GM21825 (cell line): Measurements from ENCODE around the gene PCSK6.

Experiments used
- ATAC-seq: cut with Tn5 transposase; IDR thresholded peaks from one replicate; pipeline ENCODE4 v1.9.1; 2021; ENCODE audit warnings: mild to moderate bottlenecking, moderate library complexity; ENCODE audit not compliant: unreplicated experiment

The PCSK6 gene

DNA sequence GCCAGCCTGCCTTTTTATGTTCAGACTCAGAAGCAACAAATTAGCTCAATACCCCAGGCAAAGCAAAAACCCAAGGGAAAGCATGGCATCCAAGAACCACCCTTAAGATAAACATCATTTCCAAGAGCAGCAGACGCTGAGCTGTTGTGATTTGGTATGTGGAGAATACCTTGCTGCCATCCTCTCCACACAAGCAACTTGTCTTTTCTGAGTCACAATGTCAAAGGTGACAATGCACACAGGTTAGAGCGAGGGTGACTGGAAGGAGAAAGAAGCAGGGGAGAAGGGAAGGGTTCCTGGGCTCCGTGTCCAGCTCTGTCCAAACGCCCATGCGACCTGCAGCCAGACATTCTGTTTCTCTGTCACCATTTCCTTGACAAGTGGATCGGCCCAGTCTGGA lies 6.0 kb downstream of the PCSK6 start:
- ATAC-seq = no peak

DNA sequence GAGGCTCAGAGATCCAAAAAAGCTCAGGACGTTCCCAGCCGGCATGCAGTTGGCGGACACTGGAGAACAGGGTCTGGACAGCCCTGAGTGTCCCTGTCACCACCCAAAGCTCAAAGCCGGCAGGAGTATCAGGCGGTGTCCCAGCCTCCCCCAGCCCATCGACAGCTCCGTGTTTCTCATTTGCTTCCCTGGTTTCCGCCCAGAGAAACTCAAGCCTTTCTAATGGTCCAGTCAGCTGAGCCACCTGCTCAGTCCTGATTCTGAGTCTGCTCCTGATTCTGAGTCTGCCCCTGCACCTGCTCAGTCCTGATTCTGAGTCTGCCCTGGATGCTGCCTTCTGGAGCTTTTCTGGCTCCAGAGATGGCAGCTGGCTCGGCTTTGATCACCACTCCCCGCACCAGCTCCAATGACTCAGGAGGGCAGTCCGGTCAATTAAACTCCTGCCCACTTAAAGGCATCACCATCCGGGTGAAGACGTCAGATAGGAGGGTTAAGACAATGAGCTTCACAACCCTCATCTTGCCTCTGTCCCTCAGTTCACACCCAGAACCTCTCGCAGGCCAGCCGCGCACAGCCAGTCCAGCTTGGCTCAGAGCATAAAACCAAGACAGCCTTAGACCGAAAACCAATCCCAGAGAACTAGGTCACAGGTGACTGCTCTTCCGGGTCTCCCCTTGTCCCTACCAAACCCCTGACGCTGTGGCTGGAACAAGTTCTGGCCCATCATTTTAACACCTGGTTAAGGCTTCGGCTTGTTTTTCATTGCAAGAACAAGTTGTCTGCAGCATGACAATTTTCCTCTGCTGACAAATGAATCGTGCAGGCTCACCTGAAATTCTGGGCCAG lies 6.8 kb downstream of the PCSK6 start:
- no peak for ATAC-seq

DNA sequence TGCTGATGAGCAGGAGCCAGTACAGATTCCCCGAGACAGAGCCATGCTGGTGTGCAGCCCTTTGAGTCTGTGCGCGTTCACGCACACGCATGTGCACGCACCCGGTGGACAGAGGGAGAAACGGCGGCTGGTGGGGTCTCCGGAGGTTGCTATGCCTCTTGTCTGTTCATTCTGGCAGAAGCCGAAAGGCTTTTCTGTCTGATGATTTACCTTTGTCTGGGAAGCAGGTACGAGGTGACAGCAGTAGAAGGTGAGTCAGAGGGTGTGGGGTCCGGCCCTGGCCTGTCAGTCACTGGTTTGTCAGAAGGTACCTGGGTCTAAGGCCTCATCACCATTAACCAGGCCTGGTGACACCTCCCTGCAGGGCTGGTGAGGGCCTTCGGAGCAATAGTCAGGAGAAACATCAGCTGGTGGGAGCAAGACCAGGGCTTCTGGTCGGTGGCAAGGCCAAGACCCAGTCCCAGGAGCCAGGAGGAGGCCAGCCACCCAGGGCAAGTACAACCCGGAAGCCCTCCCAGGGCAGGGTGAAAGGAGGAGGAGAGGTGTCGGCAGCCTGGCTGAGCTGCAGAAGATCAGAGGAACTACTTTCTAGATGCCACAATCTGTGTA lies 7.5 kb downstream of the PCSK6 start:
- ATAC-seq = no peak

GRCh38 chr15:101481381-101481705 lies 8.2 kb downstream of the PCSK6 start:
- ATAC-seq = no peak

DNA sequence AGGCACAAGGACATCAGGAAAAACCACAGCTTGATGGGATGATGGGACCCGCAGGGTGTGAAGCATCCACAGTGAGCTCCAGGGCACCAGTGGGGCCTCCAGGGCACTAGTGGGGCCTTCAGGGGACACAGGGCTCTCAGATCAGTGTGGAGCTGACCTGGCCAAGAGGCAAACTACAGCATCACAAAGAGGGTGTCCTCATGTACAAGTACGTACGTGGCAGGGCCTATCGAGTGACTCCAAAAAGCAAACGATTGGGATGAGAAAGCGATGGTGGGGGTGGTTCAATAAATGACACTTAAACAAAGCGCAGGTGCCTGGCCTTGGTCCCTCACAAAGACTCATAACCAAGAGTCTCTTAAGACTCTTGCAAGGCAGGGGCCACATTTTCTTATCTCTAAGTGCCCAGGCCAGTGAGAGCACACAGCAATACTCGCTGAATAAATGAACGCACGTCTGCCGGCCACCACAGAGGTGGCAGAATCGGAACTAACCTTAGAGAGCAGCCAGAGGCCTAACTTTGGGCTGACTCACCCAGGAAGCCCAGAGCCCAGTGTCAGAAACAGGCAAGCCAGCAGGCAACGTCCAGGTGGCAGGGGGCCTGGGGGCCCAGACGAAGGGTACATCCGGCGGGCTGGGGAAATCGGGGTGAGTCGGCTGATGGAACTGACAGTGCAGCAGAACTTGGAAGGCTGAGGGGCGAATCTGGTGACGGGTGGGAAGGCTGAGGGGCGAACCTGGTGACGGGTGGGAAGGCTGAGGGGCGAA lies 8.7 kb downstream of the PCSK6 start:
- no peak for ATAC-seq

GRCh38 chr15:101479851-101480612 lies 9.5 kb downstream of the PCSK6 start:
- ATAC-seq = no peak

GRCh38 chr15:101479342-101479845 lies 10.1 kb downstream of the PCSK6 start:
- no peak for ATAC-seq

DNA sequence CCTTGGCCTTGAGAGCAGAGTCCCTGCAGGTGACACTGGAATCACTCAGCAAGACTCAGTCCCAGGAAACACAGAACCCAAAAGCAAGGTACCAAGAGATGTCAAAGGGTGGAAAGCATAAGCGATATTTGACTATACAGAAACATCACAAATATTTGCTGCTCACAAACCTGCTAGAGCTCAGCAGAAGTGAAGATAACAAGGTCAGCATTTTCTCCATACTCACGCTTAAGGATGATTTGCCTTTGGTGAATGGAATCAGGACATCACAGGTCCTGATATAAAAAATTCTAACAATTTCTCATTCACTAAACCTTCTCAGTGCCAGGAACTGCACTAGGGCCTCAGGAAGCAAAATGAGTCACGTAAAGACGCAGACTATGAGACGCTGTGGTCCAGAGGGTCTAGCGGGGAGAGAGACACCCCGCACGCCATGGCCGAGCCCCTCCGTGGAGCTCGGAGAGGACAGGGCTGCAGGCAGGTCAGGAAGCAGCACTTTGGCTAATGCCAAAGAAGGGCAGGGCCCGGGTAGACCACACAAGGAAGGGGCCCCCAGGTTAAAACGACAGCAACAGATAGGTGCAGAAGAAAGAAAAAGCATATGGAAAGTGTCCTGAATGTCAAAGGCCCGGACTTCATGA lies 10.7 kb downstream of the PCSK6 start:
- no peak for ATAC-seq

GRCh38 chr15:101477851-101478362 lies 11.6 kb downstream of the PCSK6 start:
- no peak for ATAC-seq

GRCh38 chr15:101476756-101477155 lies 12.8 kb downstream of the PCSK6 start:
- ATAC-seq = no peak

DNA sequence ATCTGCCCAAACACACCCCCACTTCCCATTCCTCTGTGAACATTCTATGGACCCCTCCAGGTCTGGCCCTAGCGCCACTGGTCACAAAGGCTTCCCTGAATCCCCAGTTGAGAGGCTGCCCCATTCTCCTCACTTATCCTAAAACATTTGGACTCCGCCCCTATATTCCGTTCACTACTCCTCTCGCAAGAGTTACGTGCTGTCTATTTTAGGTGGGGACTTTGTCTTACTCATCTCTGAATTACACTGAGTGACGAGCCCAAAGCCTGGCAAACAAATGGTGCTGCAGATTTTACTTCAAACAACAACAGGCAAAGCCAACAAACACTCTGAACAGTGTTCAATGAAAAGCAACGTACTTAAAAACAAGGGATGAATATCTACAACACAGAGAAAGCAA lies 14.5 kb downstream of the PCSK6 start:
- ATAC-seq = no peak

- ATAC-seq = no peak
Observed at GRCh38 chr15:101474233-101474632, 15.3 kb downstream of the PCSK6 start.

DNA sequence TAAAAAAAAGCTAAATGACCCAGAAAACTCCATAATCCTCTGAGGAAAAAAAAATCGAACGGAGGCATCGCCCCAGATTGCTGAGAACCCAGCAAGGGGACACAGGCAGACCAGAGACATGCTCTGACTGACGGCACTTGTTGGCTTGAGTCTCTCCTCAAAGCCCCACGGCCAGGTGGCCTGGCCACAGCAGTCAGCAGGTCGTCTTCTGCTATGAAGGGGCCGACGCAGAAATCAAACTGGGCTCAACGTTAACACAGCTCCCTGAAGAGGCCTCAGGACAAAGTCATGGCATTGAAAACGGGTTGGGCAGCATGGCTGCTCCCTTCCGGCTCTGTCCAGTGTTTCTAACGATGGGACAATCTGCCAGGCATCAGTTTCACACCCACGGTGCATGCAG lies 17.5 kb downstream of the PCSK6 start:
- no peak for ATAC-seq

- ATAC-seq = no peak
Observed at GRCh38 chr15:101470548-101471239, 18.8 kb downstream of the PCSK6 start.

- no peak for ATAC-seq
Observed at GRCh38 chr15:101469520-101470288, 19.8 kb downstream of the PCSK6 start.

DNA sequence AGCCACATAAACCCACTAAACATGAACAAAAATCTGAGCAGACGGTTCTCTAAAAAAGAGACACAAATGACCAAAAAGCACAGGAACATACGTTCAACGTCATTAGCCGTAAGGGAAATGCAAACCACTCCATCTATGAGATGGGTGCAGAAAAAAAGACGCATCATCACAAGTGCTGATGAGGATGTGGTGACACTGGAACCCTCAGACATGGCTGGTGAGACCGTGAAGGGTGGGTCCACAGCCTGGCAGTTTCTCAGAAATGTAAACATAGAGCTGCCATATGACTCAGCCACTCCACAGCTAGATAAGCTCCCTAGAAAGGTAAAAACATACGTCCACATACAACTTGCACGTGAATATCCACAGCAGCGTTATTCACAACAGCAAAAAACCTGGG lies 23.3 kb downstream of the PCSK6 start:
- no peak for ATAC-seq

- no peak for ATAC-seq
Observed at GRCh38 chr15:101464999-101465669, 24.4 kb downstream of the PCSK6 start.

GRCh38 chr15:101464256-101464998 lies 25.1 kb downstream of the PCSK6 start:
- ATAC-seq = no peak
